Neuronal stem cell (in vitro differentiated cells): ENCODE data around the gene MN1.
A peak's percentile ranks its signal among the peaks of the same experiment; 100 is the strongest.

ENCODE experiments used
- DNase-seq: peaks from one replicate; pipeline ENCODE4 v3.0.0-alpha.2; 2013; ENCODE audit warnings: low spot score
- H2AFZ ChIP-seq: one replicate; pipeline ENCODE4 v1.6.1; 2013; ENCODE audit warnings: mild to moderate bottlenecking, low read length, inconsistent platforms
- H2AK5ac ChIP-seq: 2 replicates; pipeline ENCODE4 v1.6.1; 2013; ENCODE audit warnings: low read depth, mild to moderate bottlenecking, inconsistent platforms, low read length, moderate library complexity, mixed read lengths
- H2BK120ac ChIP-seq: 2 replicates; pipeline ENCODE4 v1.6.1; 2013; ENCODE audit warnings: low read depth, mild to moderate bottlenecking, inconsistent platforms, low read length, moderate library complexity, mixed read lengths
- H2BK12ac ChIP-seq: one replicate; pipeline ENCODE4 v1.6.1; 2013; ENCODE audit warnings: low read length, inconsistent platforms
- H2BK15ac ChIP-seq: 2 replicates; pipeline ENCODE4 v1.6.1; 2013; ENCODE audit warnings: mild to moderate bottlenecking, low read length, inconsistent platforms, mixed read lengths
- H2BK5ac ChIP-seq: one replicate; pipeline ENCODE4 v1.6.1; 2013; ENCODE audit warnings: inconsistent platforms, mild to moderate bottlenecking, low read length, moderate library complexity
- H3K14ac ChIP-seq: one replicate; pipeline ENCODE4 v1.6.1; 2013; ENCODE audit warnings: low read length, inconsistent platforms
- H3K18ac ChIP-seq: 2 replicates; pipeline ENCODE4 v1.6.1; 2013; ENCODE audit warnings: low read length, inconsistent platforms
- H3K23ac ChIP-seq: 2 replicates; pipeline ENCODE4 v1.6.1; 2013; ENCODE audit warnings: low read depth, mild to moderate bottlenecking, mixed read lengths, low read length, inconsistent platforms; ENCODE audit not compliant: poor library complexity
- H3K27ac ChIP-seq: replicated peaks from 3 replicates; pipeline ENCODE4 v1.5.1; 2013; ENCODE audit warnings: low read length, inconsistent platforms
- H3K27me3 ChIP-seq, 3 experiments: 2 replicates each; pipeline ENCODE4 v1.6.1; 2013; ENCODE audit warnings: low read length in 3 of 3, mild to moderate bottlenecking in 2 of 3, inconsistent platforms in 1 of 3, low read depth in 1 of 3, mixed read lengths in 1 of 3, moderate library complexity in 1 of 3; ENCODE audit not compliant: control insufficient read depth in 3 of 3, insufficient read depth in 3 of 3
- H3K36me3 ChIP-seq, 2 donors: replicated peaks in 1 of 2; 2 replicates each; pipeline ENCODE4 v1.6.1; 2013; ENCODE audit warnings: low read length in 2 of 2; ENCODE audit not compliant: control insufficient read depth in 2 of 2, insufficient read depth in 2 of 2
- H3K4ac ChIP-seq: 2 replicates; pipeline ENCODE4 v1.6.1; 2013; ENCODE audit warnings: inconsistent platforms, mild to moderate bottlenecking, low read length, moderate library complexity
- H3K4me1 ChIP-seq, 2 donors: 1 replicate in 1 of 2; 2 replicates in 1 of 2; pipeline ENCODE4 v1.6.1; 2013; ENCODE audit warnings: low read length in 2 of 2, low read depth in 1 of 2; ENCODE audit not compliant: control insufficient read depth in 2 of 2, insufficient read depth in 1 of 2
- H3K4me2 ChIP-seq: one replicate; pipeline ENCODE4 v1.6.1; 2013; ENCODE audit warnings: mild to moderate bottlenecking, low read length, inconsistent platforms; ENCODE audit not compliant: insufficient read depth, poor library complexity, severe bottlenecking
- H3K4me3 ChIP-seq, 2 donors: 2 replicates each; pipeline ENCODE4 v1.5.1; 2013; ENCODE audit warnings: low read length in 2 of 2, mild to moderate bottlenecking in 2 of 2, inconsistent platforms in 1 of 2, moderate library complexity in 1 of 2
- H3K79me1 ChIP-seq: one replicate; pipeline ENCODE4 v1.6.1; 2013; ENCODE audit warnings: low read depth, mild to moderate bottlenecking, inconsistent platforms, low read length, moderate library complexity
- H3K9ac ChIP-seq: one replicate; pipeline ENCODE4 v1.6.1; 2013; ENCODE audit warnings: mild to moderate bottlenecking, low read depth, low read length, inconsistent platforms; ENCODE audit not compliant: poor library complexity
- H3K9me3 ChIP-seq, 2 donors: replicated peaks in 1 of 2; 2 replicates each; pipeline versions ENCODE3 to v1.6.1; 2013; ENCODE audit warnings: low read length in 2 of 2, mild to moderate bottlenecking in 2 of 2, inconsistent platforms in 1 of 2, low read depth in 1 of 2, mixed read lengths in 1 of 2, moderate library complexity in 1 of 2; ENCODE audit not compliant: control insufficient read depth in 2 of 2, insufficient read depth in 1 of 2
- H4K8ac ChIP-seq: one replicate; pipeline ENCODE4 v1.6.1; 2013; ENCODE audit warnings: low read depth, mild to moderate bottlenecking, inconsistent platforms, low read length, moderate library complexity
- H4K91ac ChIP-seq: one replicate; pipeline ENCODE4 v1.6.1; 2013; ENCODE audit warnings: low read length, low read depth, mild to moderate bottlenecking, inconsistent platforms; ENCODE audit not compliant: poor library complexity
- WGBS, 2 donors: extraction: QIAGEN DNeasy Blood & Tissue Kit; methylation state at CpG; one replicate each; pipeline ENCODE4 v1.1.7; 2013; ENCODE audit warnings: missing lambda C conversion rate in 2 of 2, mixed read lengths in 1 of 2; ENCODE audit not compliant: insufficient read length in 2 of 2, insufficient replicate concordance in 1 of 2; ENCODE audit errors: extremely low coverage in 2 of 2; 5-methylcytosine and 5-hydroxymethylcytosine counted together

Gene MN1

GRCh38 chr22:27756212-27756660 lies 45.3 kb downstream of the MN1 start:
- Histone ChIP-seq H2AK5ac (no peak overlapping the region), H3K27ac (no peak overlapping the region), H2BK12ac (no peak overlapping the region), H3K79me1 (peaks cover 13% of the 10 kb centered on the region), H4K8ac (no peak overlapping the region), H3K4me2 (no peak overlapping the region), H2BK120ac (no peak overlapping the region), H2BK15ac (no peak overlapping the region), H3K9ac (peak overlapping the region; percentile 45), H3K36me3 (peaks cover 10 to 100% of the 10 kb centered on the region in 2 donors), H3K23ac (no peak overlapping the region), H4K91ac (no peak overlapping the region), H3K9me3 (no peaks in the 10 kb centered on the region), H3K14ac (no peak overlapping the region), H3K4me3 (no peak overlapping the region), H3K4me1 (peaks cover under 1 to 12% of the 10 kb centered on the region in 2 donors), H3K4ac (no peak overlapping the region), H3K27me3 (no peaks in the 10 kb centered on the region), H2BK5ac (no peak overlapping the region), H2AFZ (no peak overlapping the region), H3K18ac (peak overlapping the region; percentile 32)
- no CpG with 5 or more reads among the region's 16 CpGs for WGBS, 2 donors
- no peak for DNase-seq

GRCh38 chr22:27755521-27756211 lies 45.9 kb downstream of the MN1 start:
- no peak overlapping the region for H3K4me2 ChIP-seq
- no peak overlapping the region for H3K23ac ChIP-seq
- H4K8ac ChIP-seq = no peak overlapping the region
- peaks cover 7 to 18% of the 10 kb centered on the region in 2 donors for H3K4me1 ChIP-seq
- no peak overlapping the region for H3K9ac ChIP-seq
- H4K91ac ChIP-seq = no peak overlapping the region
- H3K27me3 ChIP-seq = no peaks in the 10 kb centered on the region
- no peak overlapping the region for H2BK15ac ChIP-seq
- H2BK12ac ChIP-seq = no peak overlapping the region
- H3K14ac ChIP-seq = no peak overlapping the region
- H3K27ac ChIP-seq = no peak overlapping the region
- peaks cover 9 to 100% of the 10 kb centered on the region in 2 donors for H3K36me3 ChIP-seq
- no peak overlapping the region for H2AFZ ChIP-seq
- H2AK5ac ChIP-seq = no peak overlapping the region
- no peak for DNase-seq
- H3K79me1 ChIP-seq = peaks cover 13% of the 10 kb centered on the region
- no peak overlapping the region for H2BK5ac ChIP-seq
- H2BK120ac ChIP-seq = no peak overlapping the region
- no CpG with 5 or more reads among the region's 19 CpGs for WGBS, 2 donors
- H3K18ac ChIP-seq = peak overlapping the region; percentile 51
- H3K9me3 ChIP-seq = no peaks in the 10 kb centered on the region
- H3K4ac ChIP-seq = no peak overlapping the region
- H3K4me3 ChIP-seq = no peak overlapping the region

DNA sequence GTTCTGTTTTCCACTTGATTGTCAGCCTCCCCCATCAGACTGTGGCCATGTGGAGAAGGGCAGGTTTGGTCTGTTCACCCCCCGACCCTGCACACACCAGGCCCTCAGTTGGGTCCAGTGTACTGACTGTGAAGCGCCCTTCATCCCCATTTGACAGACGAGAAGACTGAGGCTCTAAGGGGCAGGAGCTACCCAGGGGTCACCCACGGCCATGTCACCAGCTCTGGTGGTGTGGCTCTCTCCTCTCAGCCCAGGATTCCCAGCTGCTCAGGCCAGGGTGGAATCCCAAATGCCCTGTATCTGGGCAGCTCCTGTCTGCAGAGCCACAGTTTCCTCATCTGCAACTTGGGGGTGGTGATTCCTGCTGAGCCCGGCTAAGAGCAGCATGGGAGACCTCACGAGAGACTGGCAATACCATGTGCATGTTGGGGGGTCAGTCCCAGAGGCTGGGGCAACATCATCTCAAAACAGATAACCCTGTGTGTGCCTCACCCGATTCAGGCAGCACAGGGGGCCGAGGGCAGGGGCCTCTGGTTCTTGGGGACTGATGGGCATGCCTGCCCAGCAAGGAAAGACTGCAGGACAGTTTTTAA lies 46.6 kb downstream of the MN1 start:
- no peak overlapping the region for H4K8ac ChIP-seq
- no peak overlapping the region for H3K4ac ChIP-seq
- H2BK5ac ChIP-seq = no peak overlapping the region
- H3K23ac ChIP-seq = peak overlapping the region; percentile 6
- no peaks in the 10 kb centered on the region for H3K27me3 ChIP-seq
- H3K9ac ChIP-seq = no peak overlapping the region
- no peak overlapping the region for H3K18ac ChIP-seq
- no peak overlapping the region for H4K91ac ChIP-seq
- no peak overlapping the region for H2BK15ac ChIP-seq
- peaks cover 13% of the 10 kb centered on the region for H3K79me1 ChIP-seq
- H3K14ac ChIP-seq = no peak overlapping the region
- H3K4me3 ChIP-seq = no peak overlapping the region
- H2AK5ac ChIP-seq = no peak overlapping the region
- no CpG with 5 or more reads among the region's 8 CpGs for WGBS, 2 donors
- no peak for DNase-seq
- H2BK12ac ChIP-seq = no peak overlapping the region
- no peak overlapping the region for H3K4me2 ChIP-seq
- H3K27ac ChIP-seq = no peak overlapping the region
- peaks cover 9 to 100% of the 10 kb centered on the region in 2 donors for H3K36me3 ChIP-seq
- H2BK120ac ChIP-seq = no peak overlapping the region
- H2AFZ ChIP-seq = no peak overlapping the region
- peaks cover 12 to 18% of the 10 kb centered on the region in 2 donors for H3K4me1 ChIP-seq
- H3K9me3 ChIP-seq = no peaks in the 10 kb centered on the region

DNA sequence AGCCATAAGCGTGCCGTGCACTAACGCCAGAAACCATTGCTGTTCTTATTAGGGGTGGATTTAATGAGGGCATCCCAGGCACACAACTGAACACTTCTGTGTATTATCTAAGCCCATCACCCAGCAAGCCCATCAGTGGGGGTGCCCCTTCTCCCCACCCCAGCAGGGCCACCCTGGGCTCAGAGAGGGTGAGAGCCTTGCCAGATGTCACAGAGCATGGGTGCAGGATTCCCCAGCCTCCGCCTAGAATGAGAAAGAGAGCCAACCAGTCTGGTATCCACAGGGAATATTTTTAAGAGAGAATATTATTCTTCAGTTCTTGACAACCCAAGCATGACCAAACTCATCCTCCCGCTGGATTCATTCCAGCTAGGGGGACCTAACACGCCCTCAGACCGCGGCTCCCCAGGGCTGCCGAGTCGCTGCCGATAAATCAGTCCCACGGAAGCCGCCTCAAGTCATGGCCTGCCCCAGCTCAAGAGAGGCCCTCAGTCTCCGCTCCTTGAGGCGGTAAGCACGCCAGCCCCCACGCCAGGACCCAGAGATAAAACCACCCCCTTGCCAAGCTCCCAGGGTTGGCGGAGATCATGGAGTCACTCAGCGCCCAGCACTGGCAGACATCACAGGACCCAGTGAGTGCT lies 47.2 kb downstream of the MN1 start:
- Histone ChIP-seq H3K9ac (no peak overlapping the region), H2BK12ac (no peak overlapping the region), H2AFZ (no peak overlapping the region), H3K4ac (no peak overlapping the region), H3K79me1 (peaks cover 10% of the 10 kb centered on the region), H3K9me3 (no peaks in the 10 kb centered on the region), H2BK120ac (no peak overlapping the region), H3K18ac (no peak overlapping the region), H3K27me3 (no peaks in the 10 kb centered on the region), H2BK5ac (no peak overlapping the region), H3K4me2 (no peak overlapping the region), H3K4me3 (no peak overlapping the region), H4K8ac (no peak overlapping the region), H3K4me1 (peaks cover 16 to 24% of the 10 kb centered on the region in 2 donors), H4K91ac (no peak overlapping the region), H3K27ac (no peak overlapping the region), H3K23ac (peak overlapping the region; percentile 6), H2AK5ac (no peak overlapping the region), H2BK15ac (no peak overlapping the region), H3K14ac (no peak overlapping the region), H3K36me3 (peaks cover 9 to 100% of the 10 kb centered on the region in 2 donors)
- WGBS, 2 donors = no CpG with 5 or more reads among the region's 19 CpGs
- no peak for DNase-seq
